ENCODE measurements around the gene KRT79.

The KRT79 gene

GRCh38 chr12:52811191-52812072, 22.7 kb downstream of the KRT79 start:
- no peaks in the 10 kb centered on the region for H3K36me3 ChIP-seq (ENCODE audit: control insufficient read depth, insufficient read depth, low read length)
- H3K9ac ChIP-seq (ENCODE audit: low read length) = no peak overlapping the region
- H3K4me3 ChIP-seq (ENCODE audit: low read length) = no peak overlapping the region
- peaks cover 13% of the 10 kb centered on the region for H3K4me1 ChIP-seq (ENCODE audit: control insufficient read depth, insufficient read depth, low read length)
- H3K9me3 ChIP-seq (ENCODE audit: control insufficient read depth, low read length) = no peaks in the 10 kb centered on the region
- peaks cover 17% of the 10 kb centered on the region for H3K27me3 ChIP-seq (ENCODE audit: control insufficient read depth, insufficient read depth, low read length)

- peaks cover 17% of the 10 kb centered on the region for H3K27me3 ChIP-seq (ENCODE audit: control insufficient read depth, insufficient read depth, low read length)
- H3K9me3 ChIP-seq (ENCODE audit: control insufficient read depth, low read length) = no peaks in the 10 kb centered on the region
- H3K9ac ChIP-seq (ENCODE audit: low read length) = no peak overlapping the region
- no peak overlapping the region for H3K4me3 ChIP-seq (ENCODE audit: low read length)
- H3K36me3 ChIP-seq (ENCODE audit: control insufficient read depth, insufficient read depth, low read length) = no peaks in the 10 kb centered on the region
- H3K4me1 ChIP-seq (ENCODE audit: control insufficient read depth, insufficient read depth, low read length) = peaks cover 13% of the 10 kb centered on the region
Measured at GRCh38 chr12:52810554-52810953, 23.6 kb downstream of the KRT79 start.

- peaks cover 5% of the 10 kb centered on the region for H3K4me1 ChIP-seq (ENCODE audit: control insufficient read depth, insufficient read depth, low read length)
- no peaks in the 10 kb centered on the region for H3K9me3 ChIP-seq (ENCODE audit: control insufficient read depth, low read length)
- no peak overlapping the region for H3K4me3 ChIP-seq (ENCODE audit: low read length)
- peaks cover 17% of the 10 kb centered on the region for H3K27me3 ChIP-seq (ENCODE audit: control insufficient read depth, insufficient read depth, low read length)
- no peaks in the 10 kb centered on the region for H3K36me3 ChIP-seq (ENCODE audit: control insufficient read depth, insufficient read depth, low read length)
- H3K9ac ChIP-seq (ENCODE audit: low read length) = no peak overlapping the region
Measured at GRCh38 chr12:52809166-52809565, 24.9 kb downstream of the KRT79 start.

- Histone ChIP-seq H3K4me1 (ENCODE audit: control insufficient read depth, insufficient read depth, low read length) (no peaks in the 10 kb centered on the region), H3K27me3 (ENCODE audit: control insufficient read depth, insufficient read depth, low read length) (peaks cover 12% of the 10 kb centered on the region), H3K4me3 (ENCODE audit: low read length) (no peak overlapping the region), H3K36me3 (ENCODE audit: control insufficient read depth, insufficient read depth, low read length) (no peaks in the 10 kb centered on the region), H3K9me3 (ENCODE audit: control insufficient read depth, low read length) (no peaks in the 10 kb centered on the region), H3K9ac (ENCODE audit: low read length) (no peak overlapping the region)
Measured at GRCh38 chr12:52808573-52809160, 25.4 kb downstream of the KRT79 start.

- no peaks in the 10 kb centered on the region for H3K36me3 ChIP-seq (ENCODE audit: control insufficient read depth, insufficient read depth, low read length)
- H3K9ac ChIP-seq (ENCODE audit: low read length) = no peak overlapping the region
- H3K9me3 ChIP-seq (ENCODE audit: control insufficient read depth, low read length) = no peaks in the 10 kb centered on the region
- peaks cover 6% of the 10 kb centered on the region for H3K27me3 ChIP-seq (ENCODE audit: control insufficient read depth, insufficient read depth, low read length)
- H3K4me1 ChIP-seq (ENCODE audit: control insufficient read depth, insufficient read depth, low read length) = no peaks in the 10 kb centered on the region
- no peak overlapping the region for H3K4me3 ChIP-seq (ENCODE audit: low read length)
Measured at GRCh38 chr12:52807544-52808470, 26.3 kb downstream of the KRT79 start.

GRCh38 chr12:52806821-52807543, 27.1 kb downstream of the KRT79 start:
- Histone ChIP-seq H3K27me3 (ENCODE audit: control insufficient read depth, insufficient read depth, low read length) (peaks cover 6% of the 10 kb centered on the region), H3K4me1 (ENCODE audit: control insufficient read depth, insufficient read depth, low read length) (no peaks in the 10 kb centered on the region), H3K36me3 (ENCODE audit: control insufficient read depth, insufficient read depth, low read length) (no peaks in the 10 kb centered on the region), H3K9ac (ENCODE audit: low read length) (no peak overlapping the region), H3K9me3 (ENCODE audit: control insufficient read depth, low read length) (no peaks in the 10 kb centered on the region), H3K4me3 (ENCODE audit: low read length) (no peak overlapping the region)

- H3K36me3 ChIP-seq (ENCODE audit: control insufficient read depth, insufficient read depth, low read length) = no peaks in the 10 kb centered on the region
Measured at GRCh38 chr12:52806169-52806811, 27.8 kb downstream of the KRT79 start.

GRCh38 chr12:52805739-52806138, 28.4 kb downstream of the KRT79 start:
- H3K4me3 ChIP-seq (ENCODE audit: low read length) = no peak overlapping the region
- H3K27me3 ChIP-seq (ENCODE audit: control insufficient read depth, insufficient read depth, low read length) = peaks cover 6% of the 10 kb centered on the region
- H3K36me3 ChIP-seq (ENCODE audit: control insufficient read depth, insufficient read depth, low read length) = no peaks in the 10 kb centered on the region
- H3K4me1 ChIP-seq (ENCODE audit: control insufficient read depth, insufficient read depth, low read length) = peaks cover under 1% of the 10 kb centered on the region
- no peaks in the 10 kb centered on the region for H3K9me3 ChIP-seq (ENCODE audit: control insufficient read depth, low read length)
- no peak overlapping the region for H3K9ac ChIP-seq (ENCODE audit: low read length)

More at GRCh38 chr12:52806169-52806811, 27.8 kb downstream of the KRT79 start:
- Histone ChIP-seq H3K9ac (ENCODE audit: low read length) (no peak overlapping the region), H3K9me3 (ENCODE audit: control insufficient read depth, low read length) (no peaks in the 10 kb centered on the region), H3K4me3 (ENCODE audit: low read length) (no peak overlapping the region), H3K4me1 (ENCODE audit: control insufficient read depth, insufficient read depth, low read length) (no peaks in the 10 kb centered on the region), H3K27me3 (ENCODE audit: control insufficient read depth, insufficient read depth, low read length) (peaks cover 6% of the 10 kb centered on the region)

GRCh38 chr12:52805000-52805399, 29.1 kb downstream of the KRT79 start:
- H3K9me3 ChIP-seq (ENCODE audit: control insufficient read depth, low read length) = no peaks in the 10 kb centered on the region
- no peak overlapping the region for H3K9ac ChIP-seq (ENCODE audit: low read length)
- peaks cover 6% of the 10 kb centered on the region for H3K27me3 ChIP-seq (ENCODE audit: control insufficient read depth, insufficient read depth, low read length)
- H3K36me3 ChIP-seq (ENCODE audit: control insufficient read depth, insufficient read depth, low read length) = no peaks in the 10 kb centered on the region
- H3K4me1 ChIP-seq (ENCODE audit: control insufficient read depth, insufficient read depth, low read length) = peaks cover 8% of the 10 kb centered on the region
- H3K4me3 ChIP-seq (ENCODE audit: low read length) = no peak overlapping the region

- no peaks in the 10 kb centered on the region for H3K27me3 ChIP-seq (ENCODE audit: control insufficient read depth, insufficient read depth, low read length)
- no peak overlapping the region for H3K4me3 ChIP-seq (ENCODE audit: low read length)
Measured at GRCh38 chr12:52802442-52802841, 31.7 kb downstream of the KRT79 start.

GRCh38 chr12:52801773-52802172, 32.3 kb downstream of the KRT79 start:
- H3K9ac ChIP-seq (ENCODE audit: low read length) = no peak overlapping the region
- peaks cover 18% of the 10 kb centered on the region for H3K4me1 ChIP-seq (ENCODE audit: control insufficient read depth, insufficient read depth, low read length)
- H3K4me3 ChIP-seq (ENCODE audit: low read length) = no peak overlapping the region
- no peaks in the 10 kb centered on the region for H3K27me3 ChIP-seq (ENCODE audit: control insufficient read depth, insufficient read depth, low read length)
- H3K36me3 ChIP-seq (ENCODE audit: control insufficient read depth, insufficient read depth, low read length) = no peaks in the 10 kb centered on the region
- no peaks in the 10 kb centered on the region for H3K9me3 ChIP-seq (ENCODE audit: control insufficient read depth, low read length)

More at GRCh38 chr12:52802442-52802841, 31.7 kb downstream of the KRT79 start:
- H3K36me3 ChIP-seq (ENCODE audit: control insufficient read depth, insufficient read depth, low read length) = no peaks in the 10 kb centered on the region
- no peaks in the 10 kb centered on the region for H3K9me3 ChIP-seq (ENCODE audit: control insufficient read depth, low read length)
- no peak overlapping the region for H3K9ac ChIP-seq (ENCODE audit: low read length)
- H3K4me1 ChIP-seq (ENCODE audit: control insufficient read depth, insufficient read depth, low read length) = peaks cover 11% of the 10 kb centered on the region
